SK-N-SH treated with all-trans-retinoic acid at 6 μM for 48 hours (cell line): ENCODE measurements around the gene MASTL.

Experiments used
- ATAC-seq: fragments of 200-7000 bp; cut with Tn5 transposase; 3 replicates; pipeline ENCODE4 v1.9.1; 2020; ENCODE audit warnings: mild to moderate bottlenecking, moderate library complexity
- ARNTL ChIP-seq: fragments of 450-650 bp; formaldehyde crosslinking; IDR thresholded peaks from 2 replicates; pipeline ENCODE4 v1.5.0; 2020; ENCODE audit warnings: low read depth, mild to moderate bottlenecking, moderate library complexity, borderline replicate concordance
- BACH2 ChIP-seq: fragments of 250-450 bp; sonication (Bioruptor Pico); IDR thresholded peaks from 2 replicates; pipeline ENCODE4 v1.9.0; 2021; ENCODE audit warnings: mild to moderate bottlenecking, borderline replicate concordance
- CREB5 ChIP-seq: fragments of 250-450 bp; sonication (Bioruptor Pico); IDR thresholded peaks from 2 replicates; pipeline ENCODE4 v1.5.1; 2020; ENCODE audit warnings: low read depth, mild to moderate bottlenecking, moderate library complexity
- CSDC2 ChIP-seq: fragments of 250-450 bp; sonication (Bioruptor Pico); IDR thresholded peaks from 2 replicates; pipeline ENCODE4 v1.5.0; 2020; ENCODE audit warnings: mild to moderate bottlenecking, moderate library complexity
- CSRNP3 ChIP-seq: fragments of 250-450 bp; sonication (Bioruptor Pico); IDR thresholded peaks from 2 replicates; pipeline ENCODE4 v1.5.1; 2021; ENCODE audit warnings: mild to moderate bottlenecking, moderate library complexity
- ESRRG ChIP-seq: fragments of 250-450 bp; sonication (Bioruptor Pico); IDR thresholded peaks from 2 replicates; pipeline ENCODE4 v1.6.1; 2021; ENCODE audit warnings: mild to moderate bottlenecking
- GLIS3 ChIP-seq: fragments of 250-450 bp; sonication (Bioruptor Pico); IDR thresholded peaks from 2 replicates; pipeline ENCODE4 v1.5.0; 2020; ENCODE audit warnings: mild to moderate bottlenecking, moderate library complexity
- ISL1 ChIP-seq: fragments of 250-450 bp; sonication (Bioruptor Pico); IDR thresholded peaks from 2 replicates; pipeline ENCODE4 v2.1.2; 2022; ENCODE audit warnings: mild to moderate bottlenecking, moderate library complexity
- OSR1 ChIP-seq: fragments of 250-450 bp; sonication (Bioruptor Pico); IDR thresholded peaks from 2 replicates; pipeline ENCODE4 v1.8.0; 2022; ENCODE audit warnings: moderate library complexity, mild to moderate bottlenecking, inconsistent platforms
- PATZ1 ChIP-seq: fragments of 250-450 bp; sonication (Bioruptor Pico); IDR thresholded peaks from 2 replicates; pipeline ENCODE4 v1.8.0; 2020; ENCODE audit warnings: mild to moderate bottlenecking, moderate library complexity, borderline replicate concordance
- POU6F1 ChIP-seq: fragments of 250-450 bp; sonication (Bioruptor Pico); IDR thresholded peaks from 2 replicates; pipeline ENCODE4 v1.8.0; 2021; ENCODE audit warnings: low read depth, mild to moderate bottlenecking, moderate library complexity, borderline replicate concordance
- PPARA ChIP-seq: fragments of 250-450 bp; sonication (Bioruptor Pico); IDR thresholded peaks from 2 replicates; pipeline ENCODE4 v1.5.0; 2020; ENCODE audit warnings: mild to moderate bottlenecking, borderline replicate concordance
- RARB ChIP-seq: fragments of 250-450 bp; sonication (Bioruptor Pico); IDR thresholded peaks from 2 replicates; pipeline ENCODE4 v1.8.0; 2021; ENCODE audit warnings: mild to moderate bottlenecking, moderate library complexity
- SNAI2 ChIP-seq: fragments of 250-450 bp; sonication (Bioruptor Pico); IDR thresholded peaks from 2 replicates; pipeline ENCODE4 v1.5.0; 2020; ENCODE audit warnings: mild to moderate bottlenecking, moderate library complexity
- TOX ChIP-seq: fragments of 250-450 bp; sonication (Bioruptor Pico); IDR thresholded peaks from 2 replicates; pipeline ENCODE4 v1.8.0; 2021; ENCODE audit warnings: mild to moderate bottlenecking, moderate library complexity, borderline replicate concordance
- TSHZ2 ChIP-seq: fragments of 250-450 bp; sonication (Bioruptor Pico); IDR thresholded peaks from 2 replicates; pipeline ENCODE4 v1.5.0; 2020; ENCODE audit warnings: mild to moderate bottlenecking, moderate library complexity
- ZC3H10 ChIP-seq: fragments of 250-450 bp; sonication (Bioruptor Pico); IDR thresholded peaks from 2 replicates; pipeline ENCODE4 v1.5.1; 2021; ENCODE audit warnings: mild to moderate bottlenecking, moderate library complexity
- ZFP3 ChIP-seq: fragments of 250-450 bp; sonication (Bioruptor Pico); IDR thresholded peaks from 2 replicates; pipeline ENCODE4 v1.5.0; 2020; ENCODE audit warnings: mild to moderate bottlenecking, moderate library complexity
- ZFP30 ChIP-seq: fragments of 450-650 bp; formaldehyde crosslinking; IDR thresholded peaks from 2 replicates; pipeline ENCODE4 v1.5.0; 2022; ENCODE audit warnings: mild to moderate bottlenecking, moderate library complexity
- ZNF565 ChIP-seq: fragments of 450-650 bp; formaldehyde crosslinking; conservative IDR thresholded peaks from 2 replicates; pipeline ENCODE4 v1.5.0; 2020; ENCODE audit warnings: low read depth, mild to moderate bottlenecking, moderate library complexity
- ZNF70 ChIP-seq: fragments of 450-650 bp; formaldehyde crosslinking; IDR thresholded peaks from 2 replicates; pipeline ENCODE4 v1.5.0; 2020; ENCODE audit warnings: mild to moderate bottlenecking, moderate library complexity
- ZNF8 ChIP-seq: fragments of 450-650 bp; formaldehyde crosslinking; IDR thresholded peaks from 2 replicates; pipeline ENCODE4 v1.5.0; 2020; ENCODE audit warnings: mild to moderate bottlenecking, moderate library complexity

MASTL gene

GRCh38 chr10:27207350-27207749, 52.2 kb downstream of the MASTL start:
- TF ChIP-seq ZNF8 (CRISPR knock-in tag) (no peak), SNAI2 (CRISPR knock-in tag) (no peak), ARNTL (no peak), ZC3H10 (no peak), PPARA (CRISPR knock-in tag) (no peak), ISL1 (CRISPR knock-in tag) (no peak), CSRNP3 (no peak), ZNF70 (CRISPR knock-in tag) (no peak), PATZ1 (CRISPR knock-in tag) (no peak), ZNF565 (CRISPR knock-in tag) (no peak), POU6F1 (no peak), TOX (CRISPR knock-in tag) (no peak), ZFP30 (CRISPR knock-in tag) (no peak), ZFP3 (CRISPR knock-in tag) (no peak), BACH2 (CRISPR knock-in tag) (no peak), TSHZ2 (CRISPR knock-in tag) (no peak), OSR1 (no peak), CSDC2 (CRISPR knock-in tag) (no peak)
- no peak for ATAC-seq

- peak; percentile 80 for ATAC-seq
- no peak for TF ChIP-seq CSRNP3
- no peak for TF ChIP-seq ZFP30 (CRISPR knock-in tag)
Observed at GRCh38 chr10:27223964-27224363, 68.8 kb downstream of the MASTL start.

GRCh38 chr10:27225011-27225590, 69.9 kb downstream of the MASTL start:
- no peak for TF ChIP-seq RARB (CRISPR knock-in tag)
- TF ChIP-seq GLIS3 (CRISPR knock-in tag), result no peak
- TF ChIP-seq PATZ1 (CRISPR knock-in tag), result no peak
- TF ChIP-seq ZNF70 (CRISPR knock-in tag), result no peak
- TF ChIP-seq ZNF565 (CRISPR knock-in tag), result no peak
- no peak for TF ChIP-seq ESRRG (CRISPR knock-in tag)
- TF ChIP-seq CREB5 (CRISPR knock-in tag), result no peak
- TF ChIP-seq CSRNP3, result no peak
- ATAC-seq, result no peak
